Measurements from ENCODE around the gene ZNF292.
"Not testable (repeated sequence)": the region's sequence is repeated elsewhere in the genome, so short reads cannot be mapped to it uniquely, and the experiment has no call there.

Gene ZNF292

DNA sequence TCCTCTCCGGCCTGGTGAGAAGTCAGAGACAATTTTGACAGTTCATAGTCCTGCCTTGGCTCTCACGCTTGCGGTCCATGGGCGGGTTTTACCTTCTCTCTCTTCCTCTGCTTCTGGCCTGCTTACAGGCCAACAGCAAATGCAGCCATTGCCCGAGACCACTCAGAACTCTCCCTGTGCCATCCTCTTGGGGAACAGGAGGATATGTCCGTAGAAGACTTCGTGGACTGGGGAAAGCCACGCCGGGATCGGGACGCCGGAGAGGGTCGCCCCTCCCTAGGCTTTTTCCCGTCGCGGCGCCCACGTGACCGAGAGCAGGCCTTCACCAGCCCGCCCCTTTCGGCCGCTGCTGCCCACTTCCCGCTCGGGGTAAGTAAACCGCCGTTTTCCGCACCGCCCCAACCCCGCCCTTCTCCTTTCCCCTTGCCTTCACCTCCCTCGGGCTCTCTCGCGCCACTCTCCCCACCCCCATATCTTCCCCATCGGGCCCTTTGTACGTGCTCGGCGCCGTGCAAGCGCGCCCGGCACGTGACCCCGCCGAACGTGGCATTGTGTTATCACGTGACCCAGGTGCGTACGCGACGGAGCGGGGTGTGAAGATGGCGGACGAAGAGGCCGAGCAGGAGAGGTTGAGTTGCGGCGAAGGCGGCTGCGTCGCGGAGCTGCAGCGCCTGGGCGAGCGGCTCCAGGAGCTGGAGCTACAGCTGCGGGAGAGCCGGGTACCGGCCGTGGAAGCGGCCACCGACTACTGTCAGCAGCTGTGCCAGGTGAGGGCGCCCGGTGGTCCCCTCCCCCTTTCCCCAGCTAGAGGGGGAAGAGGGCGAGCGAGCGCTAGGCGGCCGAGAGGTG lies at the start of gene ZNF292:
Gene ZNF292, plus strand, starts transcription at position 573 of the 849 bp plus-strand sequence. Its CDS starts 27 bp downstream, at position 600.
- peak; percentile 79 for DNase-seq (ENCODE audit: low spot score)

DNA sequence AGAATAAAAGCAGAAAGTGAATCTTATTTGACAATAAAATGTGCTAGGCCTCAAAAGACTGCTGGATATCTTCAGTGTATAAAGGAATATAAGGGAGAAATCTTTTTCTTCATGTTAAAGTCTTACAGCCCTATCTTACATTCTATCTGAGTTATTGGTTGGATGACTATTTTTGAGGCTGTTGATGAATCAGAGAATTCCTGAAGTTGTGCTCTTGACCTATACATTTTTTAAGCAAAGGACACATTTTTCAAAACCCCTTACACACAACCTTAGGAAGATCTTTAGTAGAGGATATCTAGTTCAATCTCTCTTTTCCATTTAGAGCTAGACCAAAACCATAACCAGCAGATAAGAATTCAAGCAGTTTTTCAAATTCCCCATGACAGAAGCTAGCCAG lies 49.5 kb upstream of the ZNF292 start:
- no peak for DNase-seq (ENCODE audit: low spot score)

DNA sequence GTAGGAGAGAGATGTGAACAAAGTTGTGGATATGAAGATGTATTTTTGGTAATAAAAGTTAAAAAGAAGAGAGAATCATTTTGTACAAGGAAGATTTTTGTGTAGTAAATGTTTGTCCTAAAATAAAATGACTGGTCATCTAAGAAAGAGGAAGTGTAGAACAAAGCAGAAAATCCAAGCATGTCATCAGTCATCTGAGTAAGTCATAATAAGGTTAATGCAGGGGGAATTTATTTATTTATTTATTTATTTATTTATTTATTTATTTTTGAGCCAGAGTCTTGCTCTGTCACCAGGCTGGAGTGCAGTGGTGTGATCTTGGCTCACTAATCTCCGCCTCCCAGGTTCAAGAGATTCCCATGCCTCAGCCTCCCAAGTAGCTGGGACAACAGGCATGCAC lies 44.7 kb upstream of the ZNF292 start:
- DNase-seq (ENCODE audit: low spot score), result no peak

DNA sequence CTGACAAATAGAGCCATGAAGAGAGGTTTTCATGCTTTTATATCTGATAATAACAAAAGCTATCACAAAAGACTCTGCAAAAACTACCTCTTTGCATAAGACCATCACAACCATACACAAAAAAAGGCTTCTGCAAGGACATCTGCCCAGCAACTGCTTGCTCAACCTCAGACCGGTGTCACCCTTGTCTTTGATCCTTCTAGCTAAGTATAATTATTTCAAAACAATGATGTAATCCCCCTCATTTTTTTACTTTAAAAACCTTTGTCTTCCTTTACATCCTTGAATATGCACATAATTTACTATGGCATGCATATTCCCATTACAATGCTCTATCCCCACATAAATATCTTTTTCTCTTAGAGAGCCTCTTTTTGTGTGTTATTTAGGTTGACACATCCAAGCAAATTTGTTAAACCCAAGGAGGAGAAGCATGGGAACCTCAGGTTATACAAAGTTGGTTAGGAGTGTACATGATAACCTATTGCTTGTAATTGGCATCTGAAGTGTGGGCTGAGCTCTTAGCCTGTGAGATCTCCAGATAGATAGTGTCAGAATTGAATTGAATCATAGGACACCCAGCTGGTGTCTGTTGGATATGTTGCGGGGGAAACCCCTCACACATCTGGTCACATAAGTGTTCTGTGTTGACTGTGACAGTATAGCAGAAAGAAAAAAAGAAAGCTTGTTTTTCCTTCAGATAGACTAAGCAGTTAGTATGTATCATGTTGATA lies 39.8 kb upstream of the ZNF292 start:
- no peak for DNase-seq (ENCODE audit: low spot score)

DNA sequence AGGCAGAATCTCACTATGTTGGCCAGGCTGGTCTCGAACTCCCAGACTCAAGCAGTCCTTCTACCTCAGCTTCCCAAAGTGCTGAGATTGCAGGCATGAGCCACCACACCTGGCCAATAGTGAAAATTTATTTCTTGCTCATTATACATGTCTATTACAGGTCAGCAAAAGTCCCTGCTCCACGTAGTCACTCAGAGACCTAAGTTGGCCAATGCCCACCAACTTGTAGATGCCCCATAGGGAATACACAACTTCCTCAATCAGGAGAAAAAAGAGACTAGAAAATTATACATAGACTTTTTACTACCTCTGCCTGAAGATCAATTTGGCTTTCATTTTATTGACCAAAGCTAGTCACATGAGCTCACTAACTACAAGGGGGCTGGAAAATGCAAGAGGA lies 38.4 kb upstream of the ZNF292 start:
- DNase-seq (ENCODE audit: low spot score), result no peak

DNA sequence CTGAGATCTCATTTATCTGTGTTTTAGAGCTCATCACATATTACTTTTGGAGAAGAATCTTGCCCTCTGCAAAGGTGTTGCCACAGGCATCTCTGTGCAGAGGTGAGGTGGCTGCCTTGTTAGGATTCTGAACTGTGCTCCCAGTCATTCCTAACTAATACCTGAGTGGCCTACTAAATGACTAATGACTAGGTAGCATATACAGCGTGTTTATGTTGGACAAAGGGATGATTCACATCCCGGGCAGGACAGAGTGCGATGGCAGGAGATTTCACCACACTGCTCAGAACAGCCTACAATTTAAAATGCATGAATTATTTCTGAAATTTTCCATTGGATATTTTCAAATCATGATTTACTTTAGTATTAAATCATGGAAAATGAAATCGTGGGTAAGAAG lies 37.3 kb upstream of the ZNF292 start:
- DNase-seq (ENCODE audit: low spot score), result no peak

DNA sequence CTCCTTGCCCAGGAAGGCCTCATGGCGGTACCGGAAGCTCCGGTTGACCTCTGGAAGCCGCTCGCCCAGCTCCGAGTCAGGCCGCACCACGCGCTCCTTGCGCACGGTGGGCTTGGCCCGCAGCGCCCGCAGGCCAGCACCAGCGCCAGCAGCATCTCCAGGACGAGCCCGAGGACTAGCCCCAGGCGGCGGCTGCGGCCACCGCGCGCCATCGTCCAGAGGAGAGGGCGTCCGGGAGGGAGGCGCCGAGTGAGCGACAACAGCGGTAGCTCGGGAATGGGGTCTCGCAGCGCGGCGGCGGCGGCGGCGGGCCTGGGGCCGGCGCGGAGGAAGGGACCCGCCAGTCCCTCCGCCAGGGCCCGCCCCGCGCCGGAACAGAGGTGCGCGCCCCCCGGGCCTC lies 32.9 kb upstream of the ZNF292 start:
- DNase-seq (ENCODE audit: low spot score), result no peak

DNA sequence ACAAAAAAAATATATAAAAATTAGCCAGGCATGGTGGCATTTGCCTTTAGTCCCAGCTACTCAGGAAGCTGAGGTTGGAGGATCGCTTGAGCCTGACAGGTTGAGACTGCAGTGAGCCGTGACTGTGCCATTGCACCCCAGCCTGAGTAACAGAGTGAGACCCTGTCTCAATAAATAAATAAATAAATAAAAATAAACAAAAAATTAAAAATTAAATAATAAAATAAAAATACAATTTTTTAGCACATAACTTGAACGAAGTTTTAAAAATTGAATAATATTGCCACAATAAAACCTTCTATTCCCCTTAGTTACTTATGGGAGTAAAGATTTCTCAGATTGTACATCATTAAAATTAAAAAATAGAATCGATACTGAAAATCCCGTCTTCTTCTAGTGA lies 31.3 kb upstream of the ZNF292 start:
- DNase-seq (ENCODE audit: low spot score), result no peak

DNA sequence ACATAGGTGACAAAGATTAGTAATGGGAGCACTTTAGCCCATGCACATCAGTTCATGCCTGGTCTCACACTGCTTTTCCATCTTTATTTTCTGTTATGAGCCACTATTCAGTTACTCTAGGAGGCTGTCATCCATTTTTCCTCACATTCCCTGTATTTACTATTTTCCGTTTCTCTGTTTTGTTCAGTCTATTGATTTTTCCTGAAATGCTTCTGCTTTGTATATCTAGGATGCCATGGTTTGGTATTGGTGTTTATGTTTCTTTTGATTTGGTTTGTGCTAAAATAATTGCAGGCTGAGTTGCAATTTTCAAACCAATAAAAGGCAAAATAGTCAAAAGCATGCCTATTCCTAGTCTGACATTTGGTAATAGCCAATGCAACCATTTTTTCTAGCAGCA lies 28.9 kb upstream of the ZNF292 start:
- DNase-seq (ENCODE audit: low spot score), result no peak

DNA sequence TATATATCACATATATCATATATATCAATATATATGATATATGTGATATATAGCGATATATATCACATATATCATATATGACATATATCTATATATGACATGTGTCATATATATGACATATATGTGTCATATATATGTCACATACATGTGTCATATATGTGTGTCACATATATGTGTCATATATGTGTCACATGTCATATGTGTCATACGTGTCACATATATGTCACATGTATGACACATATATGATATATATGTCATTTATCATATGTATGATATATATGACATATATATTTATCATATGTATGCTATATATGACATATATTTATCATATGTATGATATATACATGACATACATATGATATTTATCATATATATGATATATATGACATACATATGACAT lies 27.6 kb upstream of the ZNF292 start:
- no peak for DNase-seq (ENCODE audit: low spot score)

DNA sequence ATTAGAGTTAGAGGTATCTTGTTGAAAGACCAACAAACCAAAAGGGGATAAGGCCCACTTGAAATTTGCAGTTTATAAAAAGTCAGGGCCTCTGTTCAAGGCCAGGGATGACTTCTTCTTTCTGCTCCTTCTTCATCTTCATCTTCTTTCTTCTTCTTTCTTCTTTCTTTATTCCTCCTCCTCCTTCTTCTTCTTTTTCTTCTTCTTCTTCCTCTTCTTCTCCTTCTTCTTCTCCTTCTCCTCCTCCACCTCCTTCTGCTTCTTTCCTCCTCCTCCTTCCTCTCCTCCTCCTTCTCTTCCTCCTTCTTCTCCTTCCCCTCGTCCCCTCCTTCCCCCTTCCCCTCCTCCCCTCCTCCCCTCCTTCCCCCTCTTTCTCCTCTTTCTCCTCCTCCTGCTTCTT lies 18.4 kb upstream of the ZNF292 start:
- no peak for DNase-seq (ENCODE audit: low spot score)

DNA sequence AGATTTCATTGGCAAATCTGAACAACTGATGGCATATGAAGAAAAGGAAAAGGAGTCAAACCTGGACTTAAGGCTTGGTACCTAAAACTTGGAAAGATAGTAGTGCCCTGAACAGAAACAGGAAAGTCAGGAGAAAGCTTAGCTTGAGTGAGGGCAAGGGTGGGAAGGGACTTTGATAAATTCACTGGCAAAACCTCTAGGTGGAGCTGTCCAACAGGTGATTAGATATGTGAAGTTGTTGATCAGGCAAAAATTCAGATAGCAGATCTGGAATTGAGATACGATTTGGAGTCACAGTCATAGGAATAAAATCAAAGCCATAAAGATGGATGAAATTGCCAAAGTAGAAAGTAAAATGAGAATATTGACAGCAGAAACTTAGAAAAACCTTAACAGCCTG lies 16.1 kb upstream of the ZNF292 start:
- DNase-seq (ENCODE audit: low spot score), result peak; percentile 68

DNA sequence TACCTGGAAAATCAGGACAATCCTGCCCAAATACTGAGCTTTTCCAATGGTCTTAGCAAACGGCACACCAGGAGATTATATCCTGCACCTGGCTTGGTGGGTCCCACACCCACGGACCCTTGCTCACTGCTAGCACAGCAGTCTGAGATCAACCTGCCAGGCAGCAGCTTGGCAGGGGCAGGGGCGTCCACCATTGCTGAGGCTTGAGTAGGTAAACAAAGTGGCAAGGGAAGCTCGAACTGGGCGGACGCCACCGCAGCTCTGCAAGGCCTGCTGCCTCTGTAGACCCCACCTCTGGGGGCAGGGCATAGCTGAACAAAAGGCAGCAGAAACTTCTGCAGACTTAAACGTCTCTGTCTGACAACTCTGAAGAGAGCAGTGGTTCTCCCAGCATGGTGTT lies 15.4 kb upstream of the ZNF292 start:
- not testable (repeated sequence) for DNase-seq (ENCODE audit: low spot score)

DNA sequence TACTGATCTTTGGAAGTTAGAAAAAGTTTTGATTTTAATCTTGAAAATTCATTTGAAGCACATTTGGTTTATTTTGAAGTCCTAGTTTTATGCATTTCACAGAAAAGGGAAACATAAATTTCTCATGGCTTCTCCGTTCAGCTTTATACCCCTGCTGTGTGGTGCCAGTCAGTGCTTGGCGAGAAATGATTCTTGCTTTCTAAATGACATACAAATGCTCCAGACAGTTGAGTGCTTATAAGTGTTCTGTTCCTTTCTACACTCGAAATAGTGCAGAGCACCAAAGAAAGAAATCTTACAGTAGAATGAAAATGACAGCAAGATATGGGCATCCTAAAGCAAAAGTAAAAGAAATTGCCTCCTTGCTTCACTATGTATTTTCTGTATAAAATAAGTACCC lies 9.0 kb upstream of the ZNF292 start:
- DNase-seq (ENCODE audit: low spot score), result no peak

DNA sequence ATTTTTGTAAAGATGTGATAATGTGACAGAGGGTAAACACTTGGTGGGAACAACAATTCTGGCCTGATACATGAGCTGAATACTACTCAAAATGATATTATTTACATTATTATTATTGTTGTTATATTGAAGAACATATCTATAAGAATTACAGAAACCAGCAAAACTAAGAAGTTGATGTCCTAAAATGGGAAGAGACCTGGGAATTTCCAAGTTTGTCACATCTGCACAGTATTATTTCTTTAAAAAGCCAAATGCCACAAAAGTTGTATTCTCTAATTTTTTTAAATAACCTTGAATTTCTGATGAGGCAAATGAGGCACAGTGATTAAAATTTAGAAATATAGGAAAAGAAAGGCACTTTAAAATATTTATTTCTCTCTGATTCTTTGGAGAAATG lies 5.0 kb upstream of the ZNF292 start:
- DNase-seq (ENCODE audit: low spot score), result no peak

DNA sequence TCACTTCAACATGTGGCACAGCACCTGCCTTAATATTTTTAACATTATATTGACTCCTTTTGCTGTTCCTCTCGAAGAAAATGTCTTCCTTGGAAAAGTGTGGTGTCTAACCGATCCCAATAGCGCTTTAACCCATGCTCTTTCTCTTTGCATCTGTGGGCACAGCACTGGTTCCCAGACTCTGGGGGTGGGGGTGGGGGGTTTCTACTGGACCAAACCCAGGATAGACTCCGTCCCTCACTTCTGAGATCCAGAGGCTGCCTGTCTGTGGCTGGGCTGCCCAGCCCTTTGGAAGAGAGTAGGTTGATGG lies 3.9 kb upstream of the ZNF292 start:
- no peak for DNase-seq (ENCODE audit: low spot score)

DNA sequence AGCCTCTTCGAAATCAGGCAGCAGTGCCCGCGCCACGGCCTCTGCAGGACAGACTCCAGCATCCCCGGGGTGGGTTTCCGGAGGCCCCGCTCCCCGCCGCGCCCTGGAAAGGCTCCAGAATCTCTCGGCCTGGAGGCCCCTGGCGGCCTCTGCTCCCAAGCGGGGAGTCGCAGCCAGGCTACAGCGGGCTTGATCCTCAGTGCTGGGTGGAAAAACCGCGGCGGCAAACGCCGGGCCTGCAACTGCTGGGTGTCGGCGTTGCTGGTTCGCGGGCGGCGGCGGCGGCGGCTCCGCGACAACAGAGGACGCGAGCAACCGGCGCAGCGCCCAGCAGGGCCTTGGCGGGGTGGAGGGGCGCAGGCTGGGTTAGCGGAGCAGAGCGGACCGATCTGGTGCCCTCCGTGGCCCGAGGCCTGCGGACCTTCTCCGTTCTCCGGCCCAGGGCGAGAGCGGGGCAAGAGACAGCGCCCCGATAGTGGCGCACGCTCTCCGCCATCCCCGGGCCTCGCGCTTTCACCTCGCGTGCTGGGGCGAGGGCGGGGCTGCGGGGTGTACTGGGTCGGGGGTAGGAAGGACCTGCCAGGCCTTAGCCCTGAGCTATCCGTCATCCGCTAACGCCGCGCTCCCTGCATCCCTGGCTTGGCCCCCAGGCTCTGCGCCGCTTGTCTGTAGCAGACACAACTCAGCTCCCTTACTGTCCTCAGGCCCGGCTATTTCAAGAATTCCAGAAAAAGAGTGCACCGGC lies 3.4 kb upstream of the ZNF292 start:
- DNase-seq (ENCODE audit: low spot score), result no peak

DNA sequence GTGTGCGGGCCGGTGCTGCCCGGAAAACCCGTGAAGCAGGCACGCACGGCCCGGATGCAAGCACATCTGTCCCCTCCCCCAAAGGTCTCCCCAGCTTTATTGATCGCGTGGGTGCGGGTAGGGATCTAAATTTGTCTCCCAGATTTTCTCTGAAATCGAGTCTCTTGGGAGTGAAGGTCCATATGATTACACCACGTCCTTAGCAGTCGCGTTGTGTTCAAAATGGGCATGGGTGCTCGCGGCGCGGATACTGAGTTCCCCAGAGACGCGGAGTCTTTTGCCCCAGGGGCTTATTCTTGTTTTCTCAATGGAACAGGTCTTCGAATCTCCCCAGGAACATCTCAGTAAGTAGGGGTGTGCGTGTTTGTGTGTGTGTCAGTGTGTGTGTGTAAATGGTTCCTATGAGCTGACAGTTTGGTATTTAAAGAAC lies 2.8 kb upstream of the ZNF292 start:
- DNase-seq (ENCODE audit: low spot score), result no peak

DNA sequence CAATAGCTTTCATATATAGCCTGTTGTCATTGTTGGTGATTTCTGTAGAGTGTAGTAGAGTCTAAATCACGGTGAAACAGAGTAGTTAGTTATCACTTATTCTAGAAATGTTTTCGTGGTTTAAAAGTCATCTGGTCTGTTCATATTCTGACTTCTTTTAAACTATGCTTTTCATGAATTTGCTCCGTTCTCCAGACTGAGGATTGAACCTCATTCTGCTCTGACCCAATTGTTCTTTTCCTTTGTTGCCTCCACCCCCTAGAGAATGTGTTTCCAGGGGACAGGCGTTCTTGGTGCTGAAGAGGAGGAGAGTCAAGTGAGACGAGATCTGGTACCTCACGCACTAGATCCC lies 748 bp upstream of the ZNF292 start:
- DNase-seq (ENCODE audit: low spot score), result no peak

DNA sequence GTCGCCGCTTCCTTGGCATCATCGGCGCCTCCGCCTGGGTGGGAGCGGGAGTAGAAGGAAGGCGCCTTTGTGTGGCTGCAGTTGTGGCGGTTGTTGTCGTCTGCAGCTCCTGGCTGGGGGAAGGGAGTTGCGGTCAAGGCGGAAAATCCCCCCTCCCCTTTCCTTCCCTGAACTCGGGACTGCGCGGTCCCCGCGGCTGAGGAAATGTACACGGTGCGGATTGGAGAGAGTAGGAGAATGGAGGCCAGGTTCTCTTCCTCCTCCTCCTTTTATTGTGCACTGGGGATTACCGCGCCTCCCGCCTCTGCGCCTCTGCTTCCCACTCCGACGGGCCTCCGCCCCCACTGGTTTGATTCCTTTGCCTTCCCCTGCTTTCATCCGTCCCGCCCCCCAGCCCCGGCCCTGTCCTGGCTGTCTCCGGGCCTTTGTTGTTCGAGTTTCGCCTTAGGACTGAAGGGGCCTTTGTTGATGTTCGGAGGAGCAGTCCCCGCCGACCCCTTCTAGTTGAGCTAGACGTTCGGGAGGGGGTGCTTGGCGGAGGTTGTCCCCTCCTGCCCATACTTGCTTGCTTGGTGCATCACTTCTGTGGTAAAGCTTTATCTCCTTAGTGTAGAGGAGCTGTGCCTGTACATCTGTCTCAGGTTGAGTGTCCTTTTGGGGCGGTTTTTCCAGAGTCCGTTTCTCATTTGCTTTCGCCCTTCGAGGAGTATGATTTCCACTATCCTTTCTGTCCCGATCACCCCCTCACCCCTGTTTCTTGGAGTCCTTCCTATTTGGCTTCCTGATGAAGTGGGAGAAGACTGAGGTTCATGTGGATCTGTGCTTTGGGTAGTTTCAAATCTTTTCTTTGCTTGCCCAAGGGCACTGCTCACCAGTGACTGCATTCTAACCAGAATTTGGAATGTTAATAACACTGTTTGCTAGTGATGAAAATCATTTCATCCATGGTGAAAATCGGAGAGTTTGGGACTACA lies 764 bp downstream of the ZNF292 start:
- DNase-seq (ENCODE audit: low spot score), result peak; percentile 25

DNA sequence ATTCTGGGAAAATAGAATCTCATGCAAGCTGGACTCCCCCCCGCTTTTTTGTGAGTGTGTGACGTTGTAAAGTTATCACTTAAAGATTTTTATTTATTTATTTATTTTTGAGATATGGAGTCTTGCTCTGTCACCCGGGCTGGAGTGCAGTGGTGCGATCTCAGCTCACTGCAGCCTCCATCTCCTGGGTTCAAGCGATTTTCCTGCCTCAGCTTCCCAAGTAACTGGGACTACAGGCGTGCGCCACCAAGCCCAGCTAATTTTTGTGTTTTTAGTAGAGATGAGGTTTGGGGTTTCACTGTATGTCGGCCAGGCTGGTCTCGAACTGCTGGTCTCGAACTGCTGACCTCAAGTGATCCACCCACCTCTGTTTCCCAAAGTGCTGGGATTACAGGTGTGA lies 2.2 kb downstream of the ZNF292 start:
- DNase-seq (ENCODE audit: low spot score), result not testable (repeated sequence)

DNA sequence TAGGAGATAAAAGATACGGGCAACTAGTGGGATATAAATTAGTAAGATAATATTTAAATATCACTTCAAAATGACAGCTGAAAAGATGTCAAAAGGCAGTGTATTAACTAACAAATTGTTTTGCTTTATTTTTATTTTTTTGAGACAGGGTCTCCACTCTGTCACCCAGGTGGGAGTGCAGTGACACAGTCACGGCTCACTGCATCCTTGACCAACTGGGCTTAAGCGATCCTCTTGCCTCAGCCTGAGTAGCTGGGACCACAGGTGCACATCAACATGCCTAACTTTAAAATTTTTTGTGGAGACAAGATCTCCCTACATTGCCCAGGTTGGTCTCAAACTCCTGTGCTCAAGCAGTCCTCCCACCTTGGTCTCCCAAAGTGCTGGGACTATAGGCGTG lies 5.9 kb downstream of the ZNF292 start:
- no peak for DNase-seq (ENCODE audit: low spot score)

Measured in COLO829 (cell line).